IMR-90 (cell line): ENCODE measurements around the gene ODAD2.

Experiments used
- CEBPB ChIP-seq: IDR thresholded peaks from 2 replicates; pipeline ENCODE4 v1.6.1; 2012; ENCODE audit warnings: low read depth, low read length, improper control_type of control experiment
- CHD1 ChIP-seq: IDR thresholded peaks from 2 replicates; pipeline ENCODE4 v1.6.1; 2012; ENCODE audit warnings: low read depth, low read length, improper control_type of control experiment
- FOS ChIP-seq: fragments of 150-350 bp; IDR thresholded peaks from 2 replicates; pipeline ENCODE4 v1.6.1; 2016; ENCODE audit warnings: low read depth, low read length
- MXI1 ChIP-seq: IDR thresholded peaks from 2 replicates; pipeline ENCODE4 v1.6.1; 2012; ENCODE audit warnings: low read depth, mild to moderate bottlenecking, low read length, moderate library complexity, borderline replicate concordance
- POLR2A ChIP-seq: IDR thresholded peaks from 2 replicates; pipeline ENCODE4 v1.6.1; 2012; ENCODE audit warnings: mild to moderate bottlenecking, low read depth, low read length
- RAD21 ChIP-seq: IDR thresholded peaks from 2 replicates; pipeline ENCODE4 v1.6.1; 2012; ENCODE audit warnings: low read length, improper control_type of control experiment
- RFX5 ChIP-seq: IDR thresholded peaks from 2 replicates; pipeline ENCODE4 v1.8.0; 2012; ENCODE audit warnings: low read depth, mild to moderate bottlenecking, low read length, moderate library complexity
- SMC3 ChIP-seq: fragments of 150-350 bp; IDR thresholded peaks from 2 replicates; pipeline ENCODE4 v1.6.1; 2016; ENCODE audit warnings: low read depth, mild to moderate bottlenecking, antibody characterized with exemption, low read length, moderate library complexity
- TF ChIP-seq, protein P1 (sequence below): conservative IDR thresholded peaks from 2 replicates; pipeline ENCODE4 v1.5.1; 2012; ENCODE audit warnings: mild to moderate bottlenecking, low read depth, low read length, improper control_type of control experiment
- TF ChIP-seq, protein P2 (sequence below): fragments of 150-350 bp; IDR thresholded peaks from 2 replicates; pipeline ENCODE4 v1.6.1; 2017; ENCODE audit warnings: mild to moderate bottlenecking, antibody characterized with exemption, low read length, low read depth
- TF ChIP-seq, protein P3 (sequence below): fragments of 150-350 bp; IDR thresholded peaks from 2 replicates; pipeline ENCODE4 v1.6.1; 2016; ENCODE audit warnings: low read depth, mild to moderate bottlenecking, low read length, moderate library complexity, borderline replicate concordance

DNA sequence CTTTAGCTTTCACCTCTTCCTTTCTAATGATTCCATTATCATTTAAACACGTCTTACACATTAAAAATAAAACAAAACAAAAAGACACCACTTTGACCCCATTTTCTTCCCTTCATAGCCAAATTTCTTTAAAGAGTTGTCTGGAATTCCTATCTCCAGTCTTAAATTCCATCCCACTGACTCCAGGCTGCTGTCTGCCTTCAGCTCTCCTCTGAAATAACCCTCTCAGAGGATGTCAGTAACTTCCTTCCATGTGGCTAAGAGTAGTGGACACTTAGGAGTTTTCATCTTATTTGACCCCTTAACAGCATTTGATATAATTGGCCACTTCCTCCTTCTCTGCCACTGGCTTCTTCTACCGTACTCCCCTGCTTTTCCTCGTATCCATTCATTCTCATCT lies 183.6 kb downstream of the ODAD2 start:
- TF ChIP-seq, protein P1, sequence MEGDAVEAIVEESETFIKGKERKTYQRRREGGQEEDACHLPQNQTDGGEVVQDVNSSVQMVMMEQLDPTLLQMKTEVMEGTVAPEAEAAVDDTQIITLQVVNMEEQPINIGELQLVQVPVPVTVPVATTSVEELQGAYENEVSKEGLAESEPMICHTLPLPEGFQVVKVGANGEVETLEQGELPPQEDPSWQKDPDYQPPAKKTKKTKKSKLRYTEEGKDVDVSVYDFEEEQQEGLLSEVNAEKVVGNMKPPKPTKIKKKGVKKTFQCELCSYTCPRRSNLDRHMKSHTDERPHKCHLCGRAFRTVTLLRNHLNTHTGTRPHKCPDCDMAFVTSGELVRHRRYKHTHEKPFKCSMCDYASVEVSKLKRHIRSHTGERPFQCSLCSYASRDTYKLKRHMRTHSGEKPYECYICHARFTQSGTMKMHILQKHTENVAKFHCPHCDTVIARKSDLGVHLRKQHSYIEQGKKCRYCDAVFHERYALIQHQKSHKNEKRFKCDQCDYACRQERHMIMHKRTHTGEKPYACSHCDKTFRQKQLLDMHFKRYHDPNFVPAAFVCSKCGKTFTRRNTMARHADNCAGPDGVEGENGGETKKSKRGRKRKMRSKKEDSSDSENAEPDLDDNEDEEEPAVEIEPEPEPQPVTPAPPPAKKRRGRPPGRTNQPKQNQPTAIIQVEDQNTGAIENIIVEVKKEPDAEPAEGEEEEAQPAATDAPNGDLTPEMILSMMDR, result no peak
- TF ChIP-seq POLR2A, result no peak
- TF ChIP-seq CEBPB, result no peak
- TF ChIP-seq CHD1, result no peak
- TF ChIP-seq MXI1, result no peak
- no peak for TF ChIP-seq RAD21
- no peak for TF ChIP-seq RFX5
- no peak for TF ChIP-seq SMC3
- no peak for TF ChIP-seq FOS
- TF ChIP-seq, protein P2, sequence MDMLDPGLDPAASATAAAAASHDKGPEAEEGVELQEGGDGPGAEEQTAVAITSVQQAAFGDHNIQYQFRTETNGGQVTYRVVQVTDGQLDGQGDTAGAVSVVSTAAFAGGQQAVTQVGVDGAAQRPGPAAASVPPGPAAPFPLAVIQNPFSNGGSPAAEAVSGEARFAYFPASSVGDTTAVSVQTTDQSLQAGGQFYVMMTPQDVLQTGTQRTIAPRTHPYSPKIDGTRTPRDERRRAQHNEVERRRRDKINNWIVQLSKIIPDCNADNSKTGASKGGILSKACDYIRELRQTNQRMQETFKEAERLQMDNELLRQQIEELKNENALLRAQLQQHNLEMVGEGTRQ, result no peak
- TF ChIP-seq, protein P3, sequence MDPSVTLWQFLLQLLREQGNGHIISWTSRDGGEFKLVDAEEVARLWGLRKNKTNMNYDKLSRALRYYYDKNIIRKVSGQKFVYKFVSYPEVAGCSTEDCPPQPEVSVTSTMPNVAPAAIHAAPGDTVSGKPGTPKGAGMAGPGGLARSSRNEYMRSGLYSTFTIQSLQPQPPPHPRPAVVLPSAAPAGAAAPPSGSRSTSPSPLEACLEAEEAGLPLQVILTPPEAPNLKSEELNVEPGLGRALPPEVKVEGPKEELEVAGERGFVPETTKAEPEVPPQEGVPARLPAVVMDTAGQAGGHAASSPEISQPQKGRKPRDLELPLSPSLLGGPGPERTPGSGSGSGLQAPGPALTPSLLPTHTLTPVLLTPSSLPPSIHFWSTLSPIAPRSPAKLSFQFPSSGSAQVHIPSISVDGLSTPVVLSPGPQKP, result no peak
